Stimulated activated CD4-positive, alpha-beta T cell treated with anti-CD3 and anti-CD28 coated beads, Interleukin-2, amount 100 ng/mL, for 24 hours (primary cell): ENCODE data around the gene HMGB2.

Experiments used
- DNase-seq, 2 donors: peaks; one replicate each; pipeline ENCODE4 v3.0.0-alpha.2; 2020

Gene HMGB2

DNA sequence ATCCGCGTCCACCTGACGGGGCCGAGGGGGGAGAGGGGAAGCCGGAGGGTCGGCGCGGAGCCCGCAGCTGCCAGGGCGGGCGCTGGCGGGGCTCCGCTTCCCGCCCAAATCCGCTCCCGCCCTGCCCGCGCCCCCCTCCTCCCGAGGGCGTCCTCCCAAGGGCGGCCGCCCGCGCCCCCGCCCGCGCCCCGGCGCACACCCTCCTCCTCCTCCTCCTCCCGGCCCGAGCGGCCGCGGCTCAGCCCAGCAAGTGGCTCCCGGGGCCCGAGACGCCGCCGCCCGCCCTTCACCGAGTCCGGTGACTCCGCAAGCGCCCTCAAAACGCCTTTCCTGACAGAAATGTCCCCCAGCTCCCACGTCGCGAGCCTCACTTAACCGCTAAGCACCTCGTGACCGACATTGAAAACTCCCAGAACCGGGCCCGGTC is 487 bp downstream of the HMGB2 start:
- DNase-seq, result peak in 1 of 2 donors; percentile 58

DNA sequence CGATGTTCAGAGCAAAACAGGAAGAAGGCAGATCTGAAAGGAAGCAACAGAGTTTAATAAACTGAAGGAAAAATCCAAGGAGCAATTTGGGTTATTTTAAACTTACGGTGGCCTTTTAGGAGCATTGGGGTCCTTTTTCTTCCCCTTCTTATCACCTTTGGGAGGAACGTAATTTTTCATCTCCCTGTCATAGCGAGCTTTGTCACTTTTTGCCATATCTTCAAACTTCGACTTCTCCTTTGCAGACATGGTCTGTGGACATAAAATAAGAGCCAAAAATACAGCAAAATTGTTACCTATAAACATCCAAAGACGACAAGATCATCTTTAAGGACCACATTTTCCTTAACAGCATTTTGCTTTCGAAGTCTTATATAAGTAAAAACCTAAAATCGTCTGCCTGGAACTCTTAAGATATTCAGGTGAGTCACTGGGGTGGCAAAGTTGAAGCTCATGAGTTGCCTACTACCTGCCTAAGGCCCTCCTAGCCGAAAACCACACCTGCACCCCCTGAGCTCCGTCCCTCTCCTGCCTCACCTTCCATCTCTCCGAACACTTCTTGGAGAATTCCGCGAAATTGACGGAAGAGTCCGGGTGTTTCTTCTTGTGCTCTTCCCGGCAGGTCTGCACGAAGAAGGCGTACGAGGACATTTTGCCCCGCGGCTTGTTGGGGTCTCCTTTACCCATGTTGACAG is 1.0 kb downstream of the HMGB2 start:
- DNase-seq, result peak in 1 of 2 donors; percentile 30

DNA sequence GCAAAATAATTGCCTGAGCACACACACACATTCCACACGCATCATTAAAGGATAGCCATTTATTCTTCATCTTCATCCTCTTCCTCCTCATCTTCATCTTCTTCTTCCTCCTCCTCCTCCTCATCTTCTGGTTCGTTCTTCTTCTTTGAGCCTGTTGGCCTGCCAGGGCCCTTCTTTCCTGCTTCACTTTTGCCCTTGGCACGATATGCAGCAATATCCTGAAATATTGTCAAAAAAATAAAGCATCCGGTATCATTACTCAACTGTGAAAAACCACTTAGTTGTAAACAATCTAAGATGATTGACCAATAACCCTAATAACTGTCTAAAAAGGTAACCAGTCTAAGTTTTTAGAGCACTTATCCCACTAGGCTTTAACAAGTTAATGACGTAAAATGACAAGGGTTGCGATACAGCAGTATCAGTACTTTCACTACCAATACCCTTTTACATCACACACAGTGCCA is 2.1 kb downstream of the HMGB2 start:
- DNase-seq, result no peak

DNA sequence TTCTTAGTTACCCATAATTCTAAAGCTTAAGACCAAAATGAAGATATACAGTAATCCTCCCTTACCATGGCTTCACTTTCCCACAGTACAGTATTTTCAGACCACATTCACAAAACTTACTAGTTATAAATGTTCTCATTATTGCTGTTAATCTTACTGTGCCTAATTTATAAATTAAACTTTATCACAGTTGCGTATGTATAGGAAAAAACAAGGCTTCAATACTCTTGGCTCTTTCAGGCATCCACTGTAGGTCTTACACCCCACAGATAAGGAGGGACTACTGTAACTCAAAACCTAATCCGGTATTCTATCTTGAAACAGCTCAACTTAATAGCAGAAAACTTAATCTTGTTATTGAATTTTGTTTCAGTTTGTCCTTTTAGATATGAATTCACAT is 3.6 kb downstream of the HMGB2 start:
- DNase-seq, result no peak

DNA sequence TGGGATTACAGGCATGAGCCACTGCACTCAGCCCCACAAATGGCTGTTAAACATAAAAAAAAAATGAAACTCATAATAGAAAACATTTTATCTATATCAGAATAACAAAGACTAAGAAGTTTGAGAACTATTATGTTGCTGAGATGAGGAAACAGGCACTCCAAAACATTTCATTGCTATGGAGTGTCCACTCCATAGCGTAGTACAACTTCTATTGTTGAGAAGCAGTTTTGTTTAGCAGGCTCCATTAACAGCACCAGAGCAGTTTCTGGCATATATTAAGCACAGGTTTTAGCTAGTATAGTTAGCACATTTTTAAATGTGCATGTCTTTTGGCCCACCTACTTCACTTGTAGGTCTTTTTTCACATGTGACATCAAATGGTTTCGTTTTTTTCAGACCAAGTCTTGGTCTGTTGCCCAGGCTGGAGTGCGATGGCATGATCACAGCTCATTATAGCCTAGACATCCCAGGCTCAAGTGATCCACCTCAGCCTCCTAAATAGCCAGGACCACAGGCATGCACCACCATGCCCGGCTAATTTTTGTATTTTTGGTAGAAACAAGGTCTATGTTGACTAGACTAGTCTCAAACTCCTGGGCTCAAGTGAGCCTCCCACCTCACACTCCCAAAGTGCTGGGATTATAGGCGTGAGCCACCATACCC is 5.8 kb downstream of the HMGB2 start:
- DNase-seq, result no peak

DNA sequence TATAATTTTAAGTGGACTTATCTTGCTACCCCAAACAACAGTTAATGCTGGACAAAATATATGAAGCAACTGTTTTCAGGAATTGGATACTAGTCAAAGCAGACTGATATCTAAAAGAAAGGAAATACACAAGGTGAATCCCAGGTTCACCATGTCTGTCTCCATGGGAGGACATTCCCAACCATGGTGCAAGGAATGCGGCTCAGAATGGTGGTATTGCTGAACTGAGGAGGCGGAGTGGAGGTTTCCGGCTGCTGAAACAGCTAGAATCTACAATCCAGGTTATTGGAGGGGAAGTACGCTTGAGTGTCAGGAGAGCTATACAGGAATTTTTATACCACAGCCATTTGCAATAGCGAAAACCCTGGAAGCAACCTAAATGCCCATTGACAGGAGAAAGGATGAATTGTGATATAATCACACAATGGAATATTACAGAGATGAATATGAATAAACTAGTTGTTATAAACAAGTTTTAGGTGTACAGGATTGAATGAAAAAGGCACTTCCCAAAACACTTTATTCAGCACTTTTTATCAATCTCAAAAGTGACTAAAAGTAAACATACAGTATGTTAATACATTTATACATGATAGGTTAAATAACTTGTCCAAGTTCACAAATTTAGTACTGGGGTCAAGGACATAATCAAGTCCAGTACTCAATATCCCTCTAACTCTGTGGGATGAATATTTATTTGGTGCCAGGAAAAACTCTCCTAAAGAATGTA is 9.0 kb downstream of the HMGB2 start:
- no peak for DNase-seq

DNA sequence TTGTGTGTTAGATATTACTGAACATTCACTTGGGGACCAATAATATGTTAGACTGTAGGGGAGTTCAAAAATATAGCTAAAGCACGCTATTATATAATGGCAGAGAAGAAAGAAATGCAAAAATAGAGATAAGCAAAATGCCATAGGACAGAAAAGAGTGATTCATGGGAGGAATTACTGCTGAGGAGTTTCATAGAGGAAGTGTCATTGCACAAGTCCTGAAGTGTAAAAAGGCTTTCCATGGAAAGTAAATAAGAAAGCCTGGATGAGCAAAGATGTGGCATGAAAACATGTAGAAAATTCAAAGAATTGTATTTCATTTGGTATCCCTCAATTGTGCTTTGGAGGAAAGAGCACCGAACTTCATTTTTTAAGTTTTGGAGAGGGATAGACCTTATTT is 14.5 kb downstream of the HMGB2 start:
- no peak for DNase-seq

DNA sequence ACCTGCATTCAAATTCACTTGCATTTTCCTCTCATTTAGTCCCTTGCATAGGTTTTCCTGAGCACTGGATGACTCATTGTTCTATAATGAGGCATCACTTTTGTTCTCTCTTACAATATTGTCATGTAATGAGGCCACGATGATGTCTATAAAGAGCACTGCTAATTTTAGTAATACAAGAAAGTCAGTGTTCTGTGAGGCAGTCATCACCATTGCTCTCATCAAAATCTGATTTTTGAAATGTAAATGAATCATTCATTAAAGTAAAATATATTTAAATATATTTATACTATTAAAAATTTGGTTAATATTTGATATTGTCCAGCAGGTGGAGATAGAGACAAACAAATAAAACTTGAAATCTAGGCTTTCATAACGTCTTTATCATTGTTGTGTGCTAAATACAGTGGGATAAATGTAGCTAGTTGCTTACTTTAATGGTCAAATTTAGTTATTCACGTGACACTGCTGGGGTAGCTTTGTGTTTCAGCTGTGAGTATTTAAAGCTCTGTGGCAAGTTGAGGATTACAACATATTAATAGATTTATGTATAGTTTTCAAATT is 15.4 kb downstream of the HMGB2 start:
- DNase-seq, result no peak

DNA sequence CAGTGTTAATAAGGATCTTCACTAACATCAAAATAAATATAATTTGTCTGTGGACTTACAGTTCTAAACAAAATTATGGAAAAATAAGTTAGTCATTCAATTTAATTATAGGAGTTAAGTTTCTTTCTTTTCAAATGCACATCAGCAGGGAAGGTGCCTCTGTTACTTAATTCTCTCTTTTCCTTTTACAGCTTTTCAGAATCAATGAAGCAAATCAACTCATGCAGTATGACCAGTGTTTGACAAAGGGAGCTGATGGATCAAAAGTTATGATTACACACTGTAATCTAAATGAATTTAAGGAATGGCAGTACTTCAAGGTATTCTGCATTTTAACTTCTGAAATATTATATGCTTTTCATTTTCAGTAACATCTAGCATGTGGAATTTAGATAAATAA is 15.9 kb downstream of the HMGB2 start:
- DNase-seq, result no peak

DNA sequence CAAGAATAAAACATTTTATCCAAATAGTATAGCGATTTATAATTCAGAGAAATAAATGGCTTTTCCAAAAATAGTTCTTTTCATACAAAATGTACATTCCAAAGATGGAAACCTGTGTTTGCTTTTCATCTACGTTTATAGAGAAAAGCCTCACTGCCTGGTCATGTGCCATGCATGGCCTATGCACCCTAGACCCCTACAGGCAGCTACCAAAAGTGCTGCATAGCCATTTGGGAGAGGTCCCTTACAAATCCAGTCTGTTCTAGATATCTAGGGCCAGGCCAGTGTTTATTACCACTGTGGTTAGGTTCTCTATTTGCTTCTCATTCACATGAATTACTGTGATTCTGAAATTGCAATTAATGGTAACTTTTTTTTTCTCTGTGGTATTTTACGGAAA is 17.2 kb downstream of the HMGB2 start:
- DNase-seq, result no peak

DNA sequence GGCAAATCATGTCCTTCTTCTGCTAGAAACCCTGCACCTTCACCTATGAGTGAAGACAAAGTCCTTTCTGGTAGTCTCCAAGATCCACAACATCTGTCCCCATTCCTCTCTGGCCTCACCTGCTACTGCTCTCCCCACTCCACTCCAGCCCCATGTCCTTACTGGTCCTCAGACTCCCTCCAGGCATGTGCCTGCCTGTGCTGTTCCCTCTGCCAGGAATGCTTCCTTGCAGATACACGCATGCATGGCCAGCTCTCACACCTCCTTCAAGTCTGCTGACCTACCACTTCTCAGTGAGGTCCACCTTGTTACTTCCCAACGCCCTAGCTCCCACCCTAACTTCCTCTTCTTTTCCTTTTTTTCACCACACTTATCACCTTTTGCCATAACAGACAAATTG is 18.1 kb downstream of the HMGB2 start:
- no peak for DNase-seq

DNA sequence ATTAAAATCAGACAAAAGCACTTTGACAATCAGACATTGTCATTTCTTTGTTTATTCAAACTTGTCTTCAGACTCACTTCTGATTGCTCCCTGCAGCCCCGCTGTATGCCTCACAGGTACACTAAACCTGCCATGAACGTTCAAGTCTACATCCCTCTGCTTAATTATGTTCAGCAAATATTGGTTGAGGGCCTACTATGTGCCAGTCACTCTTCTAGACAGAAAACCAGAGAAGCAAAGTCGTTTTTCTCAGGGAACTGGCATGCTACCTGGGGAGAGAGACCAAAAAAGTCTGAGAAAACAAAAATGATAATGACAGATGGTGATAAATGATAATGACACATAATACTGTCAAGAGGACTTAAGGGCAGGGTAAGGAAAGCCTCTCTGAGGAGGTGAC is 19.4 kb downstream of the HMGB2 start:
- no peak for DNase-seq

DNA sequence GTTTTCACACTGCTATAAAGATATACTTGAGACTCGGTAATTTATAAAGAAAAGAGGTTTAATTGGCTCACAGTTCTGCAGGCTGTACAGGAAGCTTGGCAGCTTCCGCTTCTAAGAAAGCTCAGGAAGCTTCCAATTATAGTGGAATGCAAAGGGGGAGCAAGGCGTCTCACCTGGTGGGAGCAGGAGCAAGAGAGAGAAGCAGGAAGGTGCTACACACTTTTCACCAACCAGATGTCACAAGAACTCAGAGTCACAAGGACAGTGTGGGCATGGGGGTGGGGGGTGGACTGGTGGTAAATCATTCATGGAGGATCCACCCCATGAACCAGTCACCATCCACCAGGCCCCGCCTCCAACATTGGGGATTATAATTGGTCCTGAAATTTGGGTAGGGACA is 22.8 kb downstream of the HMGB2 start:
- no peak for DNase-seq

DNA sequence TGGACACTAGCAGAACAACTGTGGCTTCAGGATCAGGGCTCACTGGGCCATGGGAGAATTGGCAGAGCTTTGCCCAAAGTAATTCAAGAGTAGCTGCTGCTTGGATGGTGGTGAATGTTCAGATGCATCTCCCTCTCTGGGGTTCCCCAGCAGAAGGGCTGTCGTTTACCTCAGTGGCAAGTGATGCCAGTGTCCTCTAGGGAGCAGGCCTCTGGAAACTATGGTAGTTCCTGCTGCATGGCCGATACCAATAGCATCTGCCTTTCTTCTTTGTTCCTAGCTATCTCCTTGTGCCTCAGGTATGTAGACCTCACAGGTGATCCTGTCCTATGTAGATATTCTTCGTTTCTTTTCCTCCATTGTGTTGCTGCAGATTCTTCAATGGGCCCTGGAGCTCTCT is 26.4 kb downstream of the HMGB2 start:
- no peak for DNase-seq

DNA sequence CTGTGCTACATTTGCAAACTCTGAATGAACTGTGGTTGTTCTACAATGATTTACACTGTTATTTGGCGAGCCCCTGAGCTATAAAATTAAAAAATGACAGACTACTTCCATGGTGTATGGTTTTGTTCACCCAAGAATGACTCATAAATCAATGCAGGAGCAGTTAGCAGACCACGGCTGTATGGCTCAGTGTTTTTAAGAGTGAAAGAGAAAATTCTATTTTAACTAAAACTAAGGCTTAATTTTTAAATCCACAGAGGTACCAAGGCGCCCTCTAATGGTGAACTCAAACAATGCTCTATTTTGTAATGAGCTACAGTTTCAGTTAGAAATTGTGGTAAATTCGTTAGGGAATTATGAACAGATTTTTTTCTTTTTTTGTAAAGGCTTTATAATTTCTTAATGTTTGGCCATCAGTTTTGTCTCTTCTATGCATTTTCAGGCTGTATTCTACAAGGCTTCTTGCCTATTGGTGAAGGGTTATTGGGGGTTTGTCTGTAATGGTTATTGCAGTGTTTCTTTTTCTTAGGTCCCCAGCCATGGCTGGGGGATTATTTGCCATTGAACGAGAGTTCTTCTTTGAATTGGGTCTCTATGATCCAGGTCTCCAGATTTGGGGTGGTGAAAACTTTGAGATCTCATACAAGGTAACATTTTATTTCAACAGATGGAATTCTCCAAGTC is 32.5 kb downstream of the HMGB2 start:
- no peak for DNase-seq

DNA sequence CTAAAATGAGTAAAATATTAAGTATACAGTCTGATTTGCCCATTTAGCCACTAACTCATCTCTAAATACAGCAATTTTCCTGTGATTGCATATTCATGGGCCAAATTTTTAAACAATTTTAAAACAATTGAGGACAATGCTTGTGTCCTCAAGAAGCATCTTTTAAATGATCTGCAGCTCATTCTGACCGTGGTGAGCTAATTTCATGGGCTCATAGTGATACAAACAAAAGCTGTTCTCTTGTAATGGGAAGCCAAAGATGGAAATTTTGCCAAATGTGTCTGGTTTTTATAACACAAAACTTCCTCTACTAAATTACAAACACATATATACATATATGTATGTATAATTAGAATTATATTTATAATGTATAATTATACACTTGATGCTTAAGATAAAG is 39.7 kb downstream of the HMGB2 start:
- no peak for DNase-seq

DNA sequence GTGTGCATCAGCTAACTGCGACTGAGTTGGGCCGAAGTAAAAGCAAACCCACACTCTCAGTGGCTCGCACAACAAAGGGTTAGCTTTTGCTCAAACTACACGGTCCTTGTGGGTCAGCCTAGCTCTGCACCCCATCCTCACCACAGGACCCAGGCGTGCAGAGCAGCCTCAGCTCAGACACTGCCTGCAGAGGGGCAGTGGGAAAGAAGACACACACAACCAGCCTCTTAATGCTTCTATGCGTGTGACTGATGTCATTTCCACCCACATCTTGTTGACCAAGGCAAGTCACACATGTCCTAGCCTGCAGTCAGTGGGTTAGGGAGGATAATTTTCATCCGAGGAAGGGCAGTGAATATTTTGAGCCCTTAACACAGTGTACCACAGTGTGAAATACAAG is 40.5 kb downstream of the HMGB2 start:
- no peak for DNase-seq

DNA sequence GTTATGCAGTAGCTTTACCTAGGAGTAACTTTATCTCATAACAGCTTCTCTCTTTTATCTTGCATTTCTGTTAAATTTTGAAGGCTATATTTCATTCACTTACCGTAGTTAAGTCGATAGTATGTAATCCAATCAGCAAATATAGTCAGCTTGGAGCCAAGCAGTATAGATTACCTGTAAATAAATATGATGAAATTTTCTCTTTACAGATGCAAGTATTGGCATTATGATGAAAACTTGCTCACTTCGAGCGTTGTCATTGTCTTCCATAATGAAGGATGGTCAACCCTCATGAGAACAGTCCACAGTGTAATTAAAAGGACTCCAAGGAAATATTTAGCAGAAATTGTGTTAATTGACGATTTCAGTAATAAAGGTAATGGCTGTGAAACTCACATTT is 42.3 kb downstream of the HMGB2 start:
- no peak for DNase-seq

DNA sequence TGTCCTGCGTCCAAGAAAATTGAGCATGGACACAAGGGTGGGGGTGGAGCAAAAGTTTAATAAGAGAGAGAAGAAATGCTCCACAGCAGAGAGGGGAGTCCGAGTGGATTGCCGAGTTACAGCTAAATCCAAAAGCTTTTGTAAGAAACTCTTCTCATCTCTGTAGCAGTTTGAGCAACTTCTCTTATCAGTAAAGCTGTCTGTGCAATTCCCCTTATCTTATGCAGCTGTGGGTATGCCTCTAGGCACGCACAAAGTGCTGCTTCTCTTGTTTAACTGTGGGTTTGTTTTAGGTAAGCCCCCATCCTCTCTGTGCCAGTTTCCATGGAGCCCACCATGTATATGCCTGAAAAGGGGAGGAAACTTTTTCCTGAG is 44.8 kb downstream of the HMGB2 start:
- no peak for DNase-seq

DNA sequence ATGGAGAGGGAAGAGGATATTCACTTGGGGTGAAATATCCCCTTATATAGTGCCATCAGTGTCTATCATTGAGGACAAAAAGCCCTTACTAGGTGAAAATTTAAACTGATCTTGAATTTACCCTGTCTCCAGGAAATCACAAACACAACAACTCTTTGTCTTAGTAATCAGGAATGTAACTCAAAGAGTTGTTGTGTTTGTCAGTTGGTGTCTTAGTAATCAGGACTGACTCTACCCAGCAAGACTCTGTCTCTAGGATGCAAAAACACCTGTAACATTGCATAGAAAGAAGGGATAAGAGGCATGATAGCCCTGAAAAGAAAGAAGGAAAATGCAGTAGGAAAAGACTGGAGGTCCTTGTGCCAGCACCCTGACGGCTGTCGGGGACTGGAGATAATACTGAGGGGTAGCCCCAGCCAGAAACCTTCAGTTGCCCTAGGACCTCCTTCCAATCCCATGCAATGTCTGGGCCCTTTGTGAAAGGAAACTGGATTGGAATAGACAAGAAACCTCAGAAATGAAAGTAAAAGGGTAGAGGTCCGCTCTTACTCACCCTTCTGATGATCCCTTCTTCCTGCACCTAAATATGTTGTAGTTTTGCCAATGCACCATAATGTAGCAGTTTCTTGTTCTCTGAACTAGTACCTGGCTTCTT is 45.3 kb downstream of the HMGB2 start:
- no peak for DNase-seq

DNA sequence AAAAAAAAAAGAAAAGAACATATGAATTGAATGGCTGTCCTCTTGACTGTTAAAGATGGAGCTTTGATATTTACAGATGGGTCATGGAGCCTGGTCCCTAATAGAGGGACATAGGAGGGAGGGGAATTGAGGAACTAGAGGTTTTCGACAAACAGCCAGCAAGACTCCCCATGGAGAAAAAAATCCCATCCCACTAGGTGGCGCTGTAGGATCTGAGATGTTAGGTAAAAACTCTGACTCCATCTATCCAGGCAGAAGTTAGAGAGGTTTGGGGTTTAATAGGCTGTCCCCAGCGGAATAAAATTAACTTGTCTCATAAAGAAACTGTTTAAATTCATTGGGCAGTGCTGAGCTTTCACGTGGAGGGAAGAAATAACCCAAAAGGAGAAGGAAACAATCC is 45.9 kb downstream of the HMGB2 start:
- peak; percentile 78 to 84 for DNase-seq

DNA sequence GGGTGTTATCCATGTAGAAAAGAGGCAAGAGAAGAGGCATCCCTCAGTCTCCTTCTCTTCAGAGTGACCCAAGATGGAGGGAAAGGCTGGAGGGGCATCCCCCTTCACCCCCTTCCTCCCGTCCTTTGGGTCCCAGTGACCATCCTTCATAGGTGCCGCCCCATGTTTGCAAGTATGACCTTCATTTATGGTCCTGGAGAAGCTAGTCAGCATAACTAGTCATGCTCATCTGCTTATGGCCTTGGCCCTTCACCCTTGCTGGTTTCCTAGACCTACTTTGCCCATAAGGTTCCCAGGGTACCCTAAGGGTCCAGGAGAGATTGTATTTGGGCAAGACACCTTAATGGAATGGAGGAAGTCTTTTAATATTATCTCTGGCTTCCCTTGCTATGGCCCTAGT is 46.7 kb downstream of the HMGB2 start:
- no peak for DNase-seq

DNA sequence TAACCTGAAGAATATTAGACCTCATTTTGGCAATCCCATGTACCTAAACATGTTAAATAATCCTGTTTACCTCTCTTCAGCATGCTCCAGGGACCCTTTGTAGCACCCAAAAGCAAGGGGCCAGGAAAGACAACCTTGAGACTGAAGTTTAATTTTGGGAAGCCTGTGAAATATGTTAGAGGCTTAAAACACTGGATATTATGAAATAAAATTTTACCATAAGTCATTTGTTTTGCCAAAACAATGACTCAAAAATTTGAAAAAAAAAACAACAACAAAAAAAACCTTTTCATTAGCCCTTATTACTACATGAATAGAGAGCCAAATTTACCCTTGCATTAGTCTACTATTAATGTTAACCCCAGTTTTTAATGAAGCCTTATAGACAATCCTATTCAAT is 49.7 kb downstream of the HMGB2 start:
- no peak for DNase-seq
